Kidney (tissue), 14 donors: ENCODE results near the gene FAM216B. TPM values are rescaled to one million over a fixed set of nuclear protein-coding genes. Genes with fewer than 3 reads are reported as not detected.

Experiments used
- DNase-seq, 5 donors: peaks; one replicate each; pipeline ENCODE4 v3.0.0-alpha.2; 2013 to 2020
- FAIRE-seq: peaks from 2 replicates; lab custom pipeline; 2012; peaks lifted over from hg19 to GRCh38; lab: Jason Lieb, UNC
- H3K27ac ChIP-seq, 2 donors: one replicate each; pipeline ENCODE4 v1.7.0; 2013; ENCODE audit warnings: low read depth in 2 of 2, low read length in 2 of 2, inconsistent platforms in 1 of 2
- H3K27me3 ChIP-seq: one replicate; pipeline ENCODE4 v1.7.1; 2013; ENCODE audit warnings: low read length, inconsistent platforms; ENCODE audit not compliant: control insufficient read depth, insufficient read depth
- H3K36me3 ChIP-seq, 3 donors: one replicate each; pipeline versions ENCODE4 v1.7.0 to v1.7.1; 2013; ENCODE audit warnings: low read length in 3 of 3, control low read depth in 1 of 3, inconsistent platforms in 1 of 3; ENCODE audit not compliant: insufficient read depth in 3 of 3, control insufficient read depth in 2 of 3
- H3K4me1 ChIP-seq, 3 donors: one replicate each; pipeline versions ENCODE4 v1.7.0 to v1.7.1; 2013; ENCODE audit warnings: low read length in 3 of 3, inconsistent platforms in 1 of 3, low read depth in 1 of 3; ENCODE audit not compliant: control insufficient read depth in 2 of 3, insufficient read depth in 2 of 3
- H3K4me3 ChIP-seq, 3 donors: one replicate each; pipeline versions ENCODE4 v1.7.0 to v1.8.1; 2013; ENCODE audit warnings: low read length in 3 of 3, control low read depth in 1 of 3, inconsistent platforms in 1 of 3
- H3K9ac ChIP-seq, 3 donors: one replicate each; pipeline versions ENCODE4 v1.7.0 to v1.7.1; 2013; ENCODE audit warnings: low read length in 3 of 3, control low read depth in 1 of 3, inconsistent platforms in 1 of 3
- H3K9me3 ChIP-seq, 3 donors: one replicate each; pipeline versions ENCODE4 v1.7.0 to v1.7.1; 2013; ENCODE audit warnings: low read length in 3 of 3, control low read depth in 1 of 3, inconsistent platforms in 1 of 3; ENCODE audit not compliant: control insufficient read depth in 2 of 3, insufficient read depth in 1 of 3
- CTCF ChIP-seq: IDR thresholded peaks from 3 replicates; pipeline ENCODE4 v1.5.1; 2012; ENCODE audit warnings: mild to moderate bottlenecking, moderate library complexity, borderline replicate concordance; ENCODE audit not compliant: insufficient read depth; ENCODE audit errors: extremely low read depth
- intact Hi-C: fragments of 100-400 bp; cut with DNase I; formaldehyde crosslinking; loops from one replicate; pipeline ENCODE4 v1.11.1; 2022
- polyA plus RNA-seq: library from polyadenylated mRNA; stranded (reverse); fragments of 350-450 nt; fragmentation: Illumina TruSeq; extraction: RNeasy Lipid Tissue Mini Kit (QIAGEN cat#74804); gene quantifications from one replicate; pipeline ENCODE4 v1.2.3, GENCODE V29; 2014; ENCODE audit warnings: low read depth, low replicate concordance; ENCODE audit not compliant: insufficient read depth
- total RNA-seq: library from RNA; stranded (reverse); fragmentation: NEBNext Ultra II Directional; extraction: Animal tissue kit (Norgen Biotek cat#: 25700); gene quantifications from one replicate; pipeline ENCODE4 v1.2.1, GENCODE V29; 2021
- donor health status: control.
- donor health status: control.
- donor health status: control.
- donor health status: control.
- donor health status: control.
- donor health status: DM: yes; HTN: yes; CAD: no.
- donor health status: Normal renal cell carcinoma (clear cell type).

FAM216B gene
- total and polyA plus RNA-seq, 2 donors from 2014 or later, result 0.09 TPM; not detected in 1

GRCh38 chr13:42754801-42755510, 26.4 kb upstream of the FAM216B start:
- intact Hi-C loops, result no loop called here
- FAIRE-seq (no peak), DNase-seq (peak in 1 of 5 donors; percentile 60)
- H3K9me3 ChIP-seq, result no peaks in the 10 kb centered on the region
- H3K27ac ChIP-seq, result no peak overlapping the region
- no peak overlapping the region for H3K4me3 ChIP-seq
- H3K9ac ChIP-seq, result no peak overlapping the region
- H3K4me1 ChIP-seq, result no peaks in the 10 kb centered on the region
- H3K27me3 ChIP-seq, result no peaks in the 10 kb centered on the region
- TF ChIP-seq CTCF, result no peak
- no peaks in the 10 kb centered on the region for H3K36me3 ChIP-seq

- no peaks in the 10 kb centered on the region for H3K9me3 ChIP-seq
- no peak overlapping the region for H3K27ac ChIP-seq
- no peaks in the 10 kb centered on the region for H3K27me3 ChIP-seq
- FAIRE-seq (no peak), DNase-seq (no peak)
- intact Hi-C loops, result no loop called here
- no peaks in the 10 kb centered on the region for H3K4me1 ChIP-seq
- no peak overlapping the region for H3K9ac ChIP-seq
- H3K4me3 ChIP-seq, result no peak overlapping the region
- H3K36me3 ChIP-seq, result no peaks in the 10 kb centered on the region
- TF ChIP-seq CTCF, result no peak
Measured at GRCh38 chr13:42757678-42758420, 23.5 kb upstream of the FAM216B start.

- H3K9me3 ChIP-seq, result no peaks in the 10 kb centered on the region
- H3K27ac ChIP-seq, result no peak overlapping the region
- H3K36me3 ChIP-seq, result no peaks in the 10 kb centered on the region
- no peak overlapping the region for H3K4me3 ChIP-seq
- DNase-seq (no peak), FAIRE-seq (no peak)
- H3K9ac ChIP-seq, result no peak overlapping the region
- H3K27me3 ChIP-seq, result no peaks in the 10 kb centered on the region
- TF ChIP-seq CTCF, result no peak
- no peaks in the 10 kb centered on the region for H3K4me1 ChIP-seq
- intact Hi-C loops, result no loop called here
Measured at GRCh38 chr13:42758515-42758914, 22.9 kb upstream of the FAM216B start.
